T-helper 2 cell (primary cell): ENCODE data around the gene NT5C1A.

ENCODE experiments used
- DNase-seq, 5 experiments: peaks; one replicate each; pipeline versions ENCODE4 v3.0.0 to v3.0.0-alpha.2; 2012 to 2022
- total RNA-seq, 2 donors: gene quantifications; one replicate each; lab custom pipeline; 2026; lab: John Stamatoyannopoulos, UW

Gene NT5C1A
- total RNA-seq = 1.0 to 1.6 reads per million in 2 donors

DNA sequence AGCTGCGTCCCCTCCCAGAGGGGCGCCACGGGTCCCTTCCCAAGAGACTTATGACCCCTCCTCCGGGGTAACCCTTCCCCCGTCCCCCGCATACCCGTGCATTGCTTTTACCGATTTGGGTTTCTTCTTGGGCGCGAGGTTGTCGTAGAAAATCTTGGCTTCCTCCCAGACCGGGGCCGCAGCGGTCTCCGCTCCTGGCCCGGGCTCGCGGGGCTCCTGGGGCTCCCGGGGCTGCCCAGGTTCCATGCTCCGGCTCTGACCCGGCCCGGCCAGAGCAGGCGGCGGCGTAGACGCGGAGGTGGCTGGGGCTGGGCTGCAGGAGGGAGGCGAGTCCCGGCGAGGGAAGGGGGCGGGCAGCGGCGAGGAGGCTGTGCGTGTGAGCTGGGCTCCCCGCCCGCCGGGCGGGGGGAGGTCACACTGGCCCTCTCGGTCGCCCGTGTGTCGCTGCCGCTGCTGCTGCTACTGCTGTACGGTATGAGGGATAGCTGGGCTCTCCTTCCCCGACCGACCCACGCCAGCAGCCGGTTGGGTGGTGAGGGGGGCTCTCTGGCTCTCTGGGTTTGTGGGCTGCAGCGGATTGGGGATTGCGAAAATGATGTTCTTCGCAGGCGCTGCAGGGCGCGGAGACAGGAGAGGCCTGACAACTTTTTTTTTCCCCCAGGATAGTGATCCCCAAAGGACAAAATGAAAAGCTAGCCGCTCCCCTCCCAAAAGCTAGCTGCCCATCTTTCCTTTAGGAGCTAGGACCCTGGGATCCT is at the start of gene NT5C1A:
TSS of gene NT5C1A (minus strand) at position 315 of the 758 bp plus-strand sequence. CDS start at position 246, 69 bp downstream.
- DNase-seq = peak in 1 of 5 experiments; percentile 45

DNA sequence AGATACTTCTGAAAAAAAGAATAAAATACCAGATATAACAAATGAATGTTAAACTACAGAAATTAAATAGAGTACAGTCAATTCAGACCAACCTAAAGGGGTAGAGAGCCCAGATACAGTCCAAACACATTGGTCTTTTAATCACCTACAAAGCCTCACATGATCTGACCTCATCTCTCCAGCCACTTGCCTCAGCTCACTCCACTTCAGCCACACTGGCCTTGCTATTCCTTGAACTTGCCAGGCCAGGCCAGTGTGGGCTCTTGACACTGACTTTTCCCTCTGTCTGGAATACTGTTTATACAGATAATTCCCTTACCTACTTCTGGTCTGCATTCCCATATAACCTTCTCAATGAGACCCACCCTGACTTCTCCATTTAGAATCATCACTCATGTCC is 49.8 kb upstream of the NT5C1A start:
- DNase-seq = no peak

DNA sequence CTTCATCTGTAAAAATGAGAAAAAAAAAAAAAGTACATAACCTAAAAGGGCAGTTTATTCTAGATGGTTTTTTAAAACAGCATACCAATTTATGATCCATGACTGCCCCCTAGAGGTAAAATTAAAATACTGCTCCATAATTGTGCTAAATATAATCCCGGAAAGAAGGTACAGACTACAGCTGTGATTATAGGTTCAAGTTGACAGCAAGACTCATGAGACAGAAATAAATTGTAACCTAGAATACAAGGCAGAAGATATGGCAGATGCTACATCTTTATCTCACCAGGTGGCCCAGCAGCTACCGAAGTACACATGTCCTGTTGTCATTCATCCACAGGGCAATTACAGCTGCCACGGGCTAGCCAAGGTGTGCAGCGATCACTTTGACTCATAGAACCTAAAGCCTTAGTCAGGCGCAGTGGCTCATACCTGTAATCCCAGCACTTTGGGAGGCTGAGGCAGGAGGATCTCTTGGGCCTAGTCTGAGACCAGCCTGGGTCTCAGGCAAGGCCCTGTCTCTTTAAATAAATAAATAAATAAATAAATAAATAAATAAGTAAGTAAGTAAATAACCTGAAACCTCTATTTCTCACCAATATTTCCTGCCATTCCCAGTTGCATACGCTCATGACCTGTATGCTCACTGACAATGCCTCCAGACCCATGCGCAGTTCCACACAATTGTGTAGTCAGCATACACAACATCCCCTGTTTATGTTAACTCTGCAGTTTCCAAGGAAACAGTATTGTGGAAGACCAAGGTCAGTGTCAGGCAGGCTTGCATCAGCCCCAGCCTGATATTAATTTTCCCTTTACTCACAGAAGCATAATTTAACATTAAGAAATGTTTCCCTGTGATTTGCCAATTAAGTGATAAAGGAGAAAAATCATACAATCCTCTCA is 48.4 kb upstream of the NT5C1A start:
- DNase-seq = peak in 2 of 5 experiments; percentile 41 to 66

DNA sequence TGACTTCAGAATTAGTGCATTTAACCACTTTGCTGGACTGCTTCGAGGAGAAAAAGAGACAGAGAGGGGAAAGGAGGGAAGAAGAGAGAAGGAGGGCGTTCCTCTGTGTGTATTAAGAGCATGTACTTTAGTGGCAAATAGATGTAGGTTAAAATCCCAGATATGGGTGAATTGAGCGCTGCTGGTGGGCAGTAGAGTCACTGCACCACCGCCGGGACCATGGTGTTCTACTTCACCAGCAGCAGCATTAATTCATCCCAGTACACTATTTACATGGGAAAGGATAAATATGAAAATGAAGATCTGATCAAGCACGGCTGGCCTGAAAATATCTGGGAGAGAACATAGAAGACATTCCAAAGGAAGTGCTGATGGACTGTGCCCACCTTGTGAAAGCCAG is 45.9 kb upstream of the NT5C1A start:
- DNase-seq = no peak

DNA sequence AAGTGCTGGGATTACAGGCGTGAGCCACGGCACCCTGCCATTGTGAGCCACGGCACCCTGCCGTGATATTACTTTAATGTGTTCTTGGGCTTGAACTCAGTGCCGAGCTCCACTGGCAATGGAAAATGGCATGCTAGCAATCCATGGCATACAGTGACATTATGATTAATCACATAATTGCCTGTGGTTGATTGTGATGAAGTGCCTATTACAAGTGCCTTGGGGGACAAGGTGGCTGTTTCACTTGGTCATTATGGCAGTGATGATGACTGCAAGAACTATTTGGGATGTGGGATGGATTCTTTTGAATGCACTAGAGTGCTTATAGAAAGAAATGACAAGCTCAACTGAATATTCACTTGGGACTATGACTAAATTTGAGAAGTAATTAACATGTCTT is 41.6 kb upstream of the NT5C1A start:
- no peak for DNase-seq

DNA sequence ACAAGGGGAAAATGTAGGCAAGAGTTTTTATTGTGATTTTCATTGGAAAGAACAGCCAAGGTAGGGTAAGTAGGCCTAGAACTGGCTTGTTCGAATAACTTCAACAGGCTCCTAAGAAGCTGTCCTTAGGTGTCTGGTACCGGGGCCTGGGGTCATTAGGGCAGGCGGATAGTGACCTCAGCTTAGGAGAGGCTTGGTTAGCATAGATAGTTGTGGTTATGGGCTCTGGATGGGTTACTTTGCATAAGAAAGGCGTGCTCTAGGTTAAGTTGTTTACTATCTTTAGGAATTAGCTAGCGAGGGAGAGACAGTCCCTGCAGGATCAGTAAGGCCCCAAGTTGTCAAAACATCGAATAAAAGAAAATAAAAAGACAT is 40.0 kb upstream of the NT5C1A start:
- no peak for DNase-seq

DNA sequence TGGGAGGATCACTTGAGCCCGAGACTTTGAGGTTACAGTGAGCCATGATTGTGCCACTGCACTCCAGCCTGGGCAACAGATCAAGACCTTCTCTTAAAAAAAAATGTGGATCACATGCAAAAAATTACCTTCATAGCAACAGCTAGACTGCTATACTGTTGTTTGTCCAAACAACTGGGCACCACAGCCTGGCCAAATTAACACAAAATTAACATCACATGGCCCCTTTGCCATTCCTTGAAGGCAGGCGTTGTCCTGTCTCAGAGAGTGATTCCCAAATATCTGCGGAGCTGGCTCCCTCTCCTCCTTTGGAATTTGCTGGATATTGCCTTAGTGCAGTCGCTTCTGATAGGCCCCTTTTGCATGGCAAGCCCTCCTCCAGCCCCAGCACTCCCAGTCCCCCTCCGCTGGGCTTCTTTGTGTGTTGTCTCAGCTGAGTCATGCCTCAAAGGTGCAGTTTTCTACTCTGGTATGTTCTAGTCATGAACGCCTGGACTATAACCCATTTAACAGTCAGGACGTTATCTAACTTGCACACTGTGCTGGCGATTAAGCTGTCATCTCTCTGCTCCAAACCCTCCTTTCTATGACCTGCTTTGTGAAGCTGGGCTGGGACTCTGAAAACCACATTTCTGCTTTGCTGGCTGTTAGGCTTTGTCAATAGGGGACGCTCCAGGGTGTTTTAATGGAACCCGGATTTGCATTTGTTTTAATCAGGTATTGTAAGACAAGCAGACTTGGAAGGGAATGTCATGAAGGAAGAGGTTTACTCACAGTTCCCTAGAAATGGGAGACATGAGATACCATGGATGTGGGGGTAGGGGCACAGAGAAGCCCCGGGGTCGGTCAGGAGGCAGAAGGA is 39.4 kb upstream of the NT5C1A start:
- DNase-seq = no peak

DNA sequence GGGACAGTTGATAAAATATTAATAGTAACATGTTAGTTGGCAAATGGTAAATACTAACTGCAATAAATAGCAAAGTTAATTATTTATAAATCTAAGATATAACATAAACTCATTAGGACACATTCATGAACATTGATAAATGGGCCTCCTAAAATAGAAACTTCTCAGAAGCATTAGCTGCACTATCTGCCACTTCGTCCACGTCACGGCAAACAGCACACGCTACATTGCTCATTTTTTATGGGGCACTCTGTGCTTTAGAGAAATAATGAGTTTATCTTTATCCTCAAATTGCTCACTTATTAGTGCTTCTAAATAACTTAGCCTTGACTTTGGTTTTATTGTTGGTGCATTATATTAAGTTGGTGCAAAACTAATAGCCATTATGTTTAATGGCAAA is 35.6 kb upstream of the NT5C1A start:
- no peak for DNase-seq

DNA sequence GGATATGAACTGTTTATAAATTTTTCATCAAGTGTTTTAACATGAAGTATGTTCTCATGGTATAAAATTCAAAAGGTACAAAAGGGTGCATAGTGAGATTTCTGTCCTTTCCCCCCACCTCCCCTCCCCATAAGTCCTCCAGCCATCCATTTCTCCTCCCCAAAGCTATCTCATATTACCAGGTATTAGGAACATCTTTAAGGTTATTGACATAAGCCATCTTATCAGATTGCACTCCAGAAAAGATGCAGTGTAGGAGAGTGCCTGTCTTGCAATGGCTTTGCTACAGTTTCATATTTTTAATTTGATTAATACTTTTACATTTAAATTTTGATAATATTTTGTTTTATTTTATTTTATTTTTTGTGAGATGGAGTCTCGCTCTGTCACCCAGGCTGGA is 32.9 kb upstream of the NT5C1A start:
- no peak for DNase-seq

DNA sequence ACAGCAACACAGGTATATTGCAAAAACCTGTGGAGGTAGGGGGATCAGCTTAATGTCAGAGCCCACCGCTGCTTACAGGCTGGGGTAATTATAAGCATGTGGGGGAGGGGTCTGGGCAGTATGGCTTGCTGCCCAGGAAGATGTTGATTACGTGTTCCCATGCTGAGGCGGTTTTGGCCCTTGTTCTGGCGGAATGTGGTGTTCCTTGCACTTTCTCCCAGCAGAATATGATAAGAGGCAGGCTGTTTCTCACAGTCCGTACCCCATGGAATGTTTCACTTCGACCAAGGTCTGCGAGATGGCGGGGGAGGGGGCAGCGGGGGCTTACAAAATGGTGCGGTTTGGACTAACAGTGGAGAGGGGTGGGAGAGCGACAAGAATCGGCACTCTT is 29.1 kb upstream of the NT5C1A start:
- DNase-seq = no peak

DNA sequence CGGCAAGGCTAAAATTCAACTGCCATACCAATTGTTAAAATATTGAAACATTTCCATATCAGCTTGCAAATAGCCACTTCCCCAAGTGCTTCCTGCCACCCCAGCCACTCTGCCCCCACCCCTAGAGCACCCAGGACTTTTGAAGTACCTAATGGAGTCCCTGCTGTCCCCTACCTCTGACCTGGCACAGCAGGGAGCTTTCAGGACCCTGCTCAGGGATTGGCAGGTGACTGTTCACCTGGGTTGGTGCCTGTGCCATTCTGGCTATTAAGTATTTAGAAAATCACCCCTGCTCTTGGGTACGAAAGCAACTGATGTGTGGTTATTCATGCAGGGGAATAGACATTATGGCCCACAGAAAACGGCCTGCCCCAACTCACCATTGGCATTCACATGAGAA is 28.4 kb upstream of the NT5C1A start:
- DNase-seq = no peak

DNA sequence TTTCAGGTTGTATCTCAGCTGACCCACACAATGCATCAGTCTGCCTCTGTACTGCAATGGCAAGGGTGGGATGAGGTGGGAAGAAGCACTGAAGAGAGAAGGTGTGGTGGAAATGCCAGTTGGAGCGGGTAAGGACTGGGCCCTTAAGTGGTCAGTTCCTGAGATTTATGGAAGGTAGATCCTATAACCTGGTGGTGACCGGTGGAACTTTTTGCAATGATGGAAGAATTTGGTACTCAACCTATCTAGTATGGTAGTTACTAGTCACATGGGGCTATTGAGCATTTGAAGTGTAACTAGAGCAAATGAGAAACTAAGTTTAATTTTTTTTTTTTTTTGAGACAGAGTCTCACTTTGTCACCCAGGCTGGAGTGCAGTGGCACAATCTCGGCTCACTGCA is 27.5 kb upstream of the NT5C1A start:
- DNase-seq = no peak

DNA sequence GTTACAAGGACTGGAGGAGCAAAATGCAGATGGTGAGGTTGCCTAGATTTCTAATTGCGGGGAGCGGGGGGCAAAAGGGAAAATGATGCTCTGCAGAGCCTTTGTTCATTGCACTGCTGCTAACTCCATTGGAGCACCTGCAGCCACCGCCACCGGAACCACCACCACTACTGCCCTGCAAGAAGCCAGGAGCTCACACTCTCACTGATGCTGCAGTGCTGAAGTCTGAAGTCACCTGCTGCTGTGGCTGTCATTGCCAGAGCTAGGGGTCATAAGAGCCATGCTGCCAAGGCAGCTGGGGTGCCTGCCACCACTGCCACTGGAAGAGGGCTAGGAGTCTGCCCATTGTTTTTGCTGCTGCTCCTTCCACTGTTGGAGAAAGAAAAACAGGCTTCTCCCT is 26.7 kb upstream of the NT5C1A start:
- no peak for DNase-seq

DNA sequence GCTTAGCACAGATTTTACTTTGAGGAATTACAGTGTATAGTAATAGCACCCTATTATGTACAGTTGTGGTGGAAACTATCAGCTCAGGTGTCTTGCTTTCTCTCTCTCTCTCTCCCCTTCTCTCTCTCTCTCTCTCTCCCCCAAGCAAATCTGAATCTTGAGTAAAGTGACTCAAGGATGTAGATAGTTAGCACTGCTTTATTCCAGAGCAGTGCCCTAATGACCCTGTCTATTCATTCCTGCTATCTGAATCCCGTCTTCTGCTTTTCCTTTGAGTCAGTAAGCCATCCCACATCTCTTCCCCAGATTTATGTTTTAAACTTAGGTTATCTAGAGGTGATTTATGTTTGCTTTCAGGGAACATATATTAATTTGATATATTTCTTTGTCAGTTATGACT is 24.5 kb upstream of the NT5C1A start:
- DNase-seq = no peak

DNA sequence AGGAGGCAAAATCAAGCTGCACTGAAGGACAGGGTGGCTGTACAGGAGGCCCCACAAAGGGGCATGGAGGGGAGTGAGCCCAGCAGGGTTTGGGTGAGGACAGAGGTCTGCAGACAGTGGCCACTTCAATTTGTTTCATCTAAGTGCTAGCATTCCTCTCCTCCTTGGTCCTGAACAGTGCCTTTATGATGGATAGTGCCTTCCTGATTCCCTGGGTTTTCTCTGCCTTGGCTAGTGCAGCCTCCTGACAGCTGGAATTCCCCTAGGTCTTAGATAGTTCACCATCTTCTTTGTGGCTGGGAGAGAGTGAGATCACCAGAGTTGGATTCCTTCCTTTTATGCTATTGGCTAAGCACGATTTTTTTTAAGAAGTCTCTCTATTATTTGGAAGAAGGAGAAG is 23.1 kb upstream of the NT5C1A start:
- no peak for DNase-seq

DNA sequence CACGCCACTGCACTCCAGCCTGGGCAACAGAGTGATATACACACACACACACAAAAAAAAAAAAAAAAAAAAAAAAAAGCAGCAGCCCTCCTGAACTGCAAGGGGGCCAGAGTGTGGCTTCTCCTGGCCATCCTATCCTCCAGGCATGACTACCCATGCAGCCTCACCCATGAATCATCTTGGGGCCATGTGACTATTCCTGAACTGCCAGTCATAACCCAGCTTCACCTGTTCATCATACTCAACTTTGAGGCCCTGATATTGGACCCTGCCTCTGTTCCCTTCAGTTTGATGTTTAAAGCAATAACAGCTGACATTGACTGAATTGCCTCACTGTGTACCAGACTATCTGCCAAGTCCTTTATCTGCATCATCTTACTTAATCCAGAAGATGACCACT is 22.1 kb upstream of the NT5C1A start:
- DNase-seq = no peak

DNA sequence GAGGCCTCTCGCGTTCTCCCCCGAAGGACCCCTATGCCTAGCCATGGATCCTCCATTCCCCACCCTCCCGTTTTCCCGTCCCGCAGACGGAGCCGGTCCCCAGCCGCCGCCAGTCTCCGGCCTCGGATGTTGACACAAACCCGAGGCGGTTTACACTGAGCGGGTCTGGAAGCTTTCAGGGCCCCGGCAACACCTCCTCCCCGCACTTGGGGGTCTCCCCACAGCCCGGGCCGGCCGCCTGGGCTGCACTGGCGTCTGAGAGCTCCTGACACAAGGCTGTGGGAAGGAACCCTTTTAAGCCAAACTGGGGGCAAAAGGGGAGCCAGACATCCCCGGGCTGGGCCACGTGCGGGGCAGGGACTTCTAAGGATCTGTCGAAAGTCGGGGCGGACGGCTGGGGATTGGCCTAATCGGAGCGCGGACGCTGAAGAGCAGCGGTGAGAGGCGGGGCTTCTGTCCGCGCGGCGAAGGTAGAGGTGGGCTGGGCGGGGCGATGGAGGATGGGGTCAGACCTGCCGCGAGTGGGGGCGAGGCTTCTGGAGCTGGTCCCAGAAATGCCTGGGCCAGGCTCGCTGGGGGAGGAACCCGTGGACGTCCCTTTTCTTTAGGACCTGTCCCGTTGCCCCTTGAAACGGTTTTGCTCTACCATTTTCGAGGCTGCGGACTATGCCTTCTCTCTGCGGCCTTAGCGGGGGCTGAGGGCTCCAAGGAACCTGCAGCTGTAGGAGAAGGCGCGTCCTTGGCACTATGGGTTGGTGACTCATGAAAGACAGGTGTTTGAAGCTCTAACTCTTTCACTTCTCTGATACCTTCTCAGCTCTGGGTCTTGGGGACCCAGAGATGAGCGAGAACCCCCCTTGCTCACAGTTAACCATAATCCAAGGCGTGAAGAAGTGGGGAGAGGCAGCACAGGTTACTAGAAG is 20.5 kb upstream of the NT5C1A start:
- DNase-seq = peak in 2 of 5 experiments; percentile 13 to 16

DNA sequence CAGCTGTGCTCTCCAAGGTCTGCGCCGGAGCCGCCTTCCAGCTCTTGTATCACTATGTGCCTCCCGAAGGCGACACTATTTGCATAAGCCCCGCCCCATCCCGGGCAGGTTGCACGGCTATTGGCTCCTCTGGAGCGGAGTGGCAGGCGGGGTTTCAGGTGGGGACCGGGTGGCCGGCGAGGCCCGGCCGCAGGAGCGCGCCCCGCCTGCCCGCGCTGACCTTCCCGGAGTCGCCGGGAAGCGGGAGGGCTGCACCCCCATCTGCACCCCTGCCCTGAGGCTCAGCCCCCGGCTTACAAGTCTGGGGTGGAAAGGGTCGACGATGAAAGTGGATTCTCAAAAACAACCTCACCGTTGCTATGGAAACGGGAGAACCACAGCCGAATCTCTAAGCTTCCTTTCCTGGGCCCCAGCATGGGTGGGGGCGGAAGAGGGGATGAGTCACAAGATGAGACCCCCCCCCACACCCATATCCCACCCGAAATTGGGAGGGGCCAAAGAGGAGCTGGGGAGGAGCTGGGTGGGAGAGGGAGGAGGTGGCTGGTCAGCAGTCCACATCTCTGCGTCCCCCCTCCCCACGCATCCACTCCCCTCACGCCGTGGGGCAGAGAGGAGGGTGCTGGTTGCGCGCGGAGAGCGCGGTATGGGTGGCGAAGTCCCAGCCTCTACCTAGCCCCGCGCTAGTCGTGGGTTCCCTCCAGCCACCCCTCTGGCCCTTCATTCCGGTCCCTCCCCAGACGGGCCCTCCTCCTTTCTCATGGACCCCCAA is 19.7 kb upstream of the NT5C1A start, which contains the start of gene HPCAL4:
TSS of gene HPCAL4 (minus strand) at position 51 of the 769 bp plus-strand sequence. CDS start 6,830 bp downstream, outside the sequence.
- DNase-seq = peak; percentile 74 to 89 (median 84)

DNA sequence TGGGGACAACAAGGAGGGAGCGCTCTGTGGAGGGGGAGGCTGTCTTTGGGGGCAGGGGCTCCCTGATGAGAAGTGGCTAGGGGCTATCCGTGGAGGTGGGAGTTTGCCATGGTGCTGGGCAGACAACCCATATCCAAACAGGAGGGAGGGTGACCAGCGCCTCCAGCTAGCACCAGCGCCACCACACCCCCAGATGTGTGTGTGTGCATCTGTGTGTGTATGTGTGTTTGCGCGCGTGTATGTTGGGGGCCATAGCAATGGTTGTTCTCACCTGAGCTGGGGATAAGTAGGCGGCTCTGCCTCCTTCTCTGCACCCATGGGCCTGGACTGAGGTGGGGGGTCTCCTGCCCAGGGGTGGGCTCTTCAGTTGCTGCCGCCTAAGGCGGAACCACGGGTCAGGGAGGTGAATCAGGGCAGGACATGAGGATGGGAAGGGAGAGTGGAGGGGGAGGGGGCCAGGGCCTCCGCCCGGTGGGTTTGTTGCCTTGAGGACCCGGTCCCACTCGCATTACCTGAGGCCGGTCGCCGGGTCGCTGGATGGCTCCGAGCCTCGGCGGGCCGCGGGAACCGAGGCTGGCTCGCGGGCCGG is 19.0 kb upstream of the NT5C1A start:
- no peak for DNase-seq

DNA sequence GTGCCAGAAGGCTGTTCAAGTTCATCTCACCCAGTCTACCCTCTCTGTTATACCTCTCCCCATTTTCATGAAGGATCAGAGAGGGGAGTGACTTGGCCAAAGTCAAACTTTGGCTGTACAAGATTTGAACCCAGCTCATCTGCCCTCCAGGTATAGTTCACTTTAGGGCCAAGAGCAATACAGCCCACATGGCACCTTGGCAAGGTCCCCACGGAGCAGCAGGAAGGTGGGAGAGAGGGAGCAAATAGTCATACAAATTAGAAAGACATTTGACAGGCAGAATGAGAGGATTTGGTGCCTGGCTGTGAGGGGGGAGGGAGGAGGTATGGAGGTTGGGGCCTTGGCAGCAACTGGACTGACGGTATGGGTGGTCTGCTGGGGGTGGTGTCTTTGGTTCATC is 18.3 kb upstream of the NT5C1A start:
- no peak for DNase-seq
